Endothelial cell of umbilical vein (primary cell): ENCODE results near the gene DNAJC6.

ENCODE experiments used
- CTCF ChIP-seq, 2 donors: IDR thresholded peaks; 1 replicate in 1 of 2; 2 replicates in 1 of 2; pipeline ENCODE4 v1.5.1; 2011; ENCODE audit warnings: low read length in 2 of 2, mild to moderate bottlenecking in 2 of 2, moderate library complexity in 2 of 2, control low read depth in 1 of 2, inconsistent platforms in 1 of 2, low read depth in 1 of 2; ENCODE audit not compliant: insufficient read depth in 1 of 2; ENCODE audit errors: extremely low read depth in 1 of 2
- EZH2 ChIP-seq: IDR thresholded peaks from 2 replicates; pipeline ENCODE4 v1.6.1; 2012; ENCODE audit warnings: borderline replicate concordance, low read depth, mild to moderate bottlenecking, moderate library complexity, low read length, inconsistent platforms; ENCODE audit not compliant: severe bottlenecking
- FOS ChIP-seq: IDR thresholded peaks from 2 replicates; pipeline ENCODE4 v1.6.1; 2011; ENCODE audit warnings: mild to moderate bottlenecking, low read length, moderate library complexity, borderline replicate concordance; ENCODE audit not compliant: insufficient read depth
- GATA2 ChIP-seq: IDR thresholded peaks from 2 replicates; pipeline ENCODE4 v1.7.0; 2011; ENCODE audit warnings: low read depth, mild to moderate bottlenecking, moderate library complexity, mixed read lengths, low read length; ENCODE audit not compliant: insufficient read length, insufficient read depth
- JUN ChIP-seq: IDR thresholded peaks from 2 replicates; pipeline ENCODE4 v1.6.1; 2011; ENCODE audit warnings: borderline replicate concordance, low read depth; ENCODE audit not compliant: insufficient read length, insufficient read depth
- MAX ChIP-seq: IDR thresholded peaks from 2 replicates; pipeline ENCODE4 v1.6.1; 2011; ENCODE audit not compliant: insufficient read depth, insufficient read length
- MYC ChIP-seq: IDR thresholded peaks from one replicate; pipeline ENCODE4 v1.6.1; 2011; ENCODE audit warnings: mild to moderate bottlenecking, low read depth, low read length
- POLR2A ChIP-seq: IDR thresholded peaks from 2 replicates; pipeline ENCODE4 v1.6.1; 2012; ENCODE audit warnings: low read depth, mild to moderate bottlenecking, control low read depth, low read length
- POLR2AphosphoS5 ChIP-seq: IDR thresholded peaks from 2 replicates; pipeline ENCODE4 v1.6.1; 2012; ENCODE audit warnings: low read depth, mild to moderate bottlenecking, control low read depth, low read length, moderate library complexity; ENCODE audit not compliant: insufficient read depth

- TF ChIP-seq POLR2A (no peak), CTCF (IDR thresholded peaks at IDR 0.05; ENCODE audit: extremely low read depth in 1 of 2, insufficient read depth in 1 of 2, low read depth in 1 of 2, low read length in 2 of 2) (no peak), EZH2 (no peak), POLR2AphosphoS5 (no peak), MAX (no peak), JUN (no peak), FOS (no peak), GATA2 (no peak), MYC (no peak)
Measured at GRCh38 chr1:65359888-65360287, 50.5 kb downstream of the DNAJC6 start.
